ENCODE data around the gene ARHGAP22.

The ARHGAP22 gene

DNA sequence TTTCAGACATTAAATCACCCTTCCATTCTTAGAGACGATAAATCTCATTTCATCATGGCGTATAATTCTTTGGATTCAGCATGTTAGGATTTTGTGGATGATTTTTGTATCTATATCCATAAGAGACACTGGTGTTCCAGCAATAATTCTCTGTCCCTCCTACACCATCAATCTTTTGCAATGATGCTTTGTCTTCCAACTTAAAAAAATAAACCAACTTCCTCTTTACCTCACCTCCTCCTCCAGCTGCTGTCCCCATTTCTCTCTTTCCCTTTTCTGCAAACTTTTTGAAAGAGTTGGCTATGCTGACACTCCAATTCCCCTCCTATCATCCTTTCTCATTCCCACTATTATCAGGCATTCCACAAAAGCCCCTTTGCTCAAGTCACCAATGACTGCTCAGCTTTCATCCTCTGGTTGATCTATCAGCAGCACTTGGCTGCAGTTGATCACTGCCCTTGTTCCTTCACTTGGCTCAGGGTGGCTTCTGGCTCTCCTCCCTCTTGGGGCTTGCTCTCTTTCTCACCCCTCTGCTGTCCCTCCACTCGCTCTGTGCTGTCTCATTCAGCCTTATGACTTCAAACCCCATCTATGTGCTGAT is 130.0 kb downstream of the ARHGAP22 start:
- no peak for DNase-seq

DNA sequence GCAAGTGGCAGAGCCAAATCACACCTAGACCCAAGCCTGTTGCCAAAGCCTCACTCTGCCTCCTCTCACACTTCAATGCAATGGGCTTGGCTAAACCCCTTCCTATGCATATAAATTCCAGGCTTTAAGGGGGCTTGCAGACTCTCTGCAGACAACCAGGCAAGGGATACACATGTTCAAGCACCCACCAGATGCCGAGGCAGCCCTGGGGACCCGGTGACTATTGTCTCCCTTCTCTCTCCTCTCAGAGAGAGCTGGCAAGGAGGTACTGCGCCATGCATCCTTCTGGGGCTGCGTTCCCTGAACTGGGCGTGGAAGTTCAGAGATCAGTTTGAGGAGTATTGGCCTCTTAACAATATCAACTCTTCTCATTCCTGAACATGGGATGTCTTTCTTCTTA is 131.2 kb downstream of the ARHGAP22 start:
- no peak for DNase-seq

DNA sequence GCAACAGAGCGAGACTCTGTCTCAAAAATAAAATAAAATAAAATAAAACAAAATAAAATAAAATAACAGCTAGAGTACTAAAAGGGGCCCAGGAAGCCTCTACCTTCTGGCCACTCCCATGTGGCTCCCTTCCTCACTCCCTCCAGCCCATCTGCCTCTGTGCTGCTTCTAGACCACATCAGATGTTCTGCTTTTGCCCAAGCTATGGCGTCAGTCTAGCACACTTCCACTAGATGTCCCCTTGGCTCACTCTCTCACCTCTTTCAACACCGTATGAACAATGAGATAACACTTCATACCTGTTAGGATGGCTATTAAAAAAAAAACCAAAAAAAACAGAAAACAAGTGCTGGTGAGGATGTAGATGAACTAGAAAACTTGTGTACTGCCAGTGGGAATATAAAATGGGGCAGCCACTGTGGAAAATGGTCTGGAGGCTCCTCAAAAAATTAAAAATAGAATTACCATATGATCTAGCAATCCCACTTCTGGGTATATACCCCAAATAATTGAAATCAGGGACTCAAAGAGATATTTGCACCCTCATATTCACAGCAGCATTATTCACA is 132.3 kb downstream of the ARHGAP22 start:
- DNase-seq: no peak

DNA sequence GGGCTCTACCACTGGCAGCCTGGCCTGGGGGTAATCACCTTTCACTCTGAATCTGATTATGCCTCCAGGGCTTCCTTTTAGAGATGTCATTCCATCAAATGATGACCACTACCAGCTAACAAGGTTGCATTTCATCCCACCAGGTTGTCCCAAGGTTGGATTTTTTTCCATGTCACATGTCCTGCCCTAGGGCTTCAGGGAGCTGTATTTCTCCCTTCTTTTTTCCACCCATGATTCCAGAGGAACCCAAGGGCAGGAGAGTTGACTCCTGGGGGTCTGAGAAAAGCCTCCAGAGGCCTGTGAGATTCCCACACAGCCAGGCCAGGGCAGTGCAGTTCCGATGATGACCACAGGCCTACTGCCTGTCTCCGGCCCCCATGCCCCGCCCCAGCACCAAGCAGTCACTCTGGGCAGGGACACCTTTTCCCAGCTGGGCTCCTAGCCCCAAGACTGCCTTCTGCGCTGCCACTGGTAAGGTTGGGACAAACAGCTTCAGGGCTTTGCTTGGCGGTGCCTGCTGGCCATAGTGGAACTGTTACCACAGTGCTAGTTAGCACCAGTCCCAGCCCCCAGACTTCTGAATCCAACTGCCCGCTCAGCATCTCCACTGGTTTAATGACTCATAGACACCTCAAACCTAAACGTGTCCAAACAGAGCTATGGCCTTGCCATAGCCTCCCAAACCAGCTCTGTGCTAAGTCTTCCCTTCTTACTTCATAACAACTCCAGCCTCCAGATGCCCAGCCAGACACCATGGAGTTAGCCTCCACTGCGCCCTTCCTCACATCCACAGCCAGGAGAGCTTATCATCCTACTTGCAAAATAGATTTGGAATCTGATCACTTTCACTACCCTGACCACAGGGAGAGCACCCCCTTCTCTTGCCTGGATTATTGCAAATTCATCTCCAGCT is 133.7 kb downstream of the ARHGAP22 start:
- no peak for DNase-seq

DNA sequence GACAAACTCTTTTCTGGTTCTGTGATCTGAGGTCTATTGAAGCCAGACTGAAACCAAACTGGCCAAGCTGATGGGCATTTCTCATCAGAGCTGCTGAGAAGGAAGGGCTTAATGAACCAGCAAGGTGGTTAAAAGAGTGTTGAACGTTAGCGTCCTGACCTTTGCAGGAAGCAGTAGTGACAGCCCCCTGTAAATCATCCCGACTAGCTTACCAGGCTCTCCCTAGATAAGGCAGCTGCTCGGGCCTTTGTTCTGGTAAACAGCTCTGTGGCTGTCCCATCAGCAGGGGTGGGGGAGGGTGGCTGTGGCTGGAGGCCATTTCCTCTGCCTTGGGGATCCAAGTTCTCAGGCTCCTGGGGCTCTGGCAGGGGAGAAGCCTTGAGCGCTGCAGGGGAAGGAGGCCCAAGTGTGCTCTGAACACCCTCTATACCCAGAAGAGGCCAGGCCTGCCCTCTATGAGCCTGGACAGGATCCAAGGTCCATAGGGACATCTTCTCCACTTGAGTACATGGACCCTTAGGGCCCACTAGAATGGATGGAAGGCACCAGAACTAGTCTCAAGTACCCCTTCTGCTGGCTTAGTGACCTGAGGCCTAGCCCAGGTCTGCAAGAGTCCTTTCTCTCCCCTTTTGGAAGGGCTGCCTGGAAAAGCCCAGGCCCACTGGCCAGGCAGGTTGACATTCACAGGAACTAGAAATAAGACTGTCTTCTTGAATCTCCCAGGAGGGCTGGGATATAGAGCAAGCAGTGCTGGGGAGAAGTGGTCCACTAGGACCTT is 134.6 kb downstream of the ARHGAP22 start:
- no peak for DNase-seq

DNA sequence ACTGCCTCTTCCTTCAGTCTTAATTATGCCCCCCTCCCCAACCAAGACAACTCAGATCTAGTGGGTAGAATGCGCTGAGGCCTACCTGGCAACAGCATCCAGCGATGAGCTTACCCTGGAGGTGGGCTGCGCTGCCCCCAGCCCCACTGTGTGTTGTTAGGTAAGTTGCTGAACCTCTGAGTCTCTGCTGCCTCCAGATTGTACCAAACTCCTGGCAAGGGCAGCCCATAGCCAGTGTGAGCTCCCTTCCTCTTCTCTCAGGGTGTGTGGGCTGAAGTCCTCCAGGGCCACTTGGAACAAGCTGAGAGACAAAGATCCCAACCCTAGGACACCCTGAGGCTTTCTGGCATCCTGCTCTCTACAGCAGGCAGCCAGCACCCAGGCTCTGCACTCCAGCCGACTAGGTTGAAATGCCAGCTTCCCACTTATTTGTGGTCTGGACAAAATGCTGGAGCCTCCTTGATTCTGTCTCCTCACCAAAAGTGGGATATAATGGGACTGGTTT is 135.3 kb downstream of the ARHGAP22 start:
- DNase-seq: no peak

DNA sequence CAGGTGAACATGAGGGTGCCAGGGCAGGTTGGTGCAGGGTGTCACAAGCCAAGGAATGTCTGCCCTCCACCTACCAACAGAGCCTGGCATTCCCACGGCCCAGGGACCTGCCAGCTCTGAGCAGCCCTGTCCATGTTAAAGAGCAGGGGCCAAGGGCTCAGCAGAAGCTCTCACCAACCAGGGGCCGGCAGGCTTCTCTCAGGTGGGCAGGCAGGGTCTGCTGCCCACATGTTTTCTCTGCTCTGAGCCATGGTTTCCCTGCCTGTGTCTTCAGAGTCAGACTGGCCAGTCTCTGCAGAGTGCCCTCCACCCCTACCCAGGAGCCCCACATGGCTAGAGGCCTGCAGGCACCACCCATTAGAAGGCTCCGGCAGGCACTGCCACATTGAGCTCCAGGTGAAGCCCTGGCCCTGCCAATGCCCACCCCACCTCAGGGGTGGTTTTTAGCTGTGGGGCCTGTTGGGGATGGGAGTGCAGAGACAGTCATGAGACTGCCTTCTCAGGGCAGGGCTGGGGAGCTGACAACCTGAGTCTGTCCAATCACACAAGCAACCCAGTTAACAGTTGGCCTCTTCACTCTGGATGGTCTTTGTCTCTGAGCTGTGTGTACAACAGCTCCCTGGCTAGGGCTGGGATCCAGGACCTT is 135.9 kb downstream of the ARHGAP22 start:
- no peak for DNase-seq

DNA sequence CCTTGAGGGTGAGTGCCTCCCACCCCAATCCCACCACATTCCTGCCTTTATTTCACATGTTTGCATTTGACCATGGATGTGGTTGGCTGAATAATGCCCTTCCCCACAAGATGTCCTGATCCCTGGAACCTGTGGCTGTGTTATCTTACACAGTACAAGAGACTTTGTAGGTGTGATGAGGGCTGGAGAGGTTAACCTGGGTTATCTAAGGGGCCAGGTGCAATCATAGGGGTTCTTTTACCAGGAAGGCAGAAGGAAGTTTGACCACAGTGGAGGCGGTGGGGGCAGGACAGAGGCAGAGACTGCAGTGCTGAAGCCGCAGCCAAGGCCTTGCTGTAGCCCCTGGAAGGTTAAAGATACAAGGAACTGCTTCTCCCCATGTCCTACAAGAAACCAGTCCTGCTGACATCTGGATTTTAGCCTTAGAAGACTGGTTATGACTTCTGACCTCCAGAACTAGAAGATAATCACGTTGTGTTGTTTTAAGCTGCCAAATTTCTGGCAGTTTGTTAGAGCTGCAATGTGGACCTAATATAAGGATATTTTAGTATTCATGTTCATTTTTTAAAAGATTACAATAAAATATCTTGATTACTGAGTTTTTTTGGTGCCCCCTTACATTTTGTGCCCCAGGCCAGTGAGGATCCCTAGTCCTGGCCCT is 136.6 kb downstream of the ARHGAP22 start:
- no peak for DNase-seq

DNA sequence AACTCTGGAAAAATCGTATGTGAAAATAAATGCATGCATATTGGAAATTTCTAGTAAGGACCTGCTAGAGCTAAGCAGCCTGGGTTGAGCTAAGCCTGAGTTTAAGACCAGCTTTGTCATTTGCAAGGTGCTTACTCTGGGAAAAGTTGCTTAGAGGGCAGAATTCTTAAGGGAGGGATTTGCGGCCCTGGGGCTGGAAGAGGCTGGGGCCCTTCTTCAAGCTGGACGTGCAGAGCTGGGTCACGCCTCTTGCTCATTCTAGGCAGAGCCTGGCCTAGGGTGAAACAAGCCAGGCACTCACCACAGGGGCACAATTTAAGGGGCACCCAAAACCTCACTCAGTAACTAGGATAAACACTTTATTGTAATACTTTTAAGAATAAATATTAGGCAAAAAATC is 137.2 kb downstream of the ARHGAP22 start:
- no peak for DNase-seq

DNA sequence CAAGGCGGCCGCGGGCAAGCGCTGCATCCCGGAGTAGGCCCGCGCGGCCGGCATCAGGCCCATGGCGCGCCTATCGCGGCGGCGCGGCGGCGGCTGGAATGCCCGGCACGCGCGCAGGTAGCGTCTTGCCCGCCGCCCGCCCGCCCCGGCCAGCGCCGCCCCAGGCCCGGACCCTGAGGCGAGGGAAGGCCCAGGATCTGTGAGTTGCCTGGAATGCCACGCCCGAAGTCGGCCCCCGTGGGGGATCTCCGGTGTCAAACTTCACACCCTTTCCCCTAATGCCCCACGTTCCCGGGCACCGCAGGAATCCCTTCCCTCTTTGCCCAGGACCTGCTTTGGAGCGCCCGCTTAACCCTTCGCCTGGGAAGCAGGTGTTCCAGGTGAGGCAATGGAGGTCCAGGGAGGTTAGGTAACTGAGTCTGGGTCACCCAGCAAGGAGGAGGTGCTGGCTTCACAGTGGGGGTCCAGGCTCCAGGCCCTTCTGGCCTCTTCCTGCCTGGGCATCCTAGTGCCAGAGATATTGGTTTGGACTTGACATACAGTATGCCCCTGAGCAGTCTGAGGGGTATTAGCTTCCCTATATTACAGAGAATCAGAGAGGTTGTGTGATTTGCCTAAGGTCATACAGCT is 138.1 kb downstream of the ARHGAP22 start:
- no peak for DNase-seq

DNA sequence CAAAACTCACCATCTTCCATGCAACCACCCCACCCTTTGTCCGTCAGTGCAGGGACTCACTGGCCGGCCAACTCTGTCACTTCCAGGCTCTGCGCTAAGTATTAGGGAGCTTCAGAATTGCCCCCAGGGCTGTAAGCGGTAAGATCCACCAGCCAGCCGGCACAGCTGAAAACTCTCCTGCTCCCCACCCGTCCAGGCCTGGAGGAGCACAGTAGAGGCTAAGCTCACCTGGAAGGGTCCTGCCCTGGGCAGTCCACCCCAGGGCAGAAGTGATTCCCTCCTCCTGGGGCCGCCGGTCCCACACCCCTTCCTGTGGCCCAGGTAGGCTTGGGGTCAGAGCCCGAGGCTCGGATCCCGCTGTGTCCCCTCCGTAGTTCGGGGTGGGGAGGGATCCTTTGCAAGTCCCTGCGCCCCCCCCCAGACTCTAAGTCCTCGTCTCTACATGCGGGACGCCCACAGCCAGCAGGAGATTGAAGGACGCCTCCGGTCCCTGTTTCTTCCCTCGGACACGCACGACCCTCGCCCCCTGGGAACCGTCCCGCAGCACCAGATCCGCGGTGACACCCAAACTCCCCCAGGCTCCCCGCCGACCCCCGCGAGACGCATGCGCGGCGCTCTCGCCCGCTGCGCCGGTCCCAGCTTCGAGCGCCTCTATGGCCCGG is 138.9 kb downstream of the ARHGAP22 start:
- DNase-seq: no peak

DNA sequence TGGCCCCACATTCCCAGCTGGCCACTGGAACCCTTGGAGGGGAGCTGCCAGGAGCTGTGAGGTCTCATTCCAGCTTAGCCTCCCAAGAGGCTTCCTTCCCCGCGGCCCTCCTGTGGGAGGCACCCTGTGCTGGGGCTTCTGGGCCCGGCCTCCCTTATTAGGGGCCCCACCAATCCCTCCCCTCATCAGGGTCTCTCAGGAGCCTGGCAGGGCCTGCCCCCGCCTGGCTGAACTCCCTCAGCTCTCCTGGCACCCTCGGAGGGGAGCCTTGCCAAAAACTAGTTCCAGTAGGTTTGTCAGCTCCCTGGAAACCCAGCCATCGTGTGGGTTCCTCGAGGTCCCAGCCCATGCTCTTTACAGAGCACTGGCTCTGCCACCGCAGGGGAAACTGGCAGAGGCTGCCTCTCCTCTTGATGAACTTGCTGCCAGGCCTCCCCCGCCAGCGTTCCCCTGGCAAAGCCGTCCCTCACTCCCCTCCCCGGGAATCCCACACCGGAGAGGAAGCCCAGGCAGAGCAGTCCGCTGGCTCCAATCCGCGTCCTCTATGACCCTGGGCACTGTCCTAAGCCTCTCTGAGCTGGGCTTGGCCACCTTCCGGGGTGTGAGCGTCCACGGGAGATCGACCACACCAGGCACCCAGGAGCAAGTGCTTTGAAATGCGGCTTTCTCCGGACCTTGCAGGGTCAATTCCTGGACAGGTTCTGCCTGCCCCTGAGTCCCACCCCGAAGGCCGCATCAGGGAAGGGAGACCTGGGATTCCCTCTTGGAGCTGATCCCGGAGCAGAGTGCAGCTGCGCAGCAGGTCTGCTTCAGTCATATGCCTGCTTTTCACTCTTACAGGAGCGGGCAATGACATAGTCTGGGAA is 139.8 kb downstream of the ARHGAP22 start:
- no peak for DNase-seq

DNA sequence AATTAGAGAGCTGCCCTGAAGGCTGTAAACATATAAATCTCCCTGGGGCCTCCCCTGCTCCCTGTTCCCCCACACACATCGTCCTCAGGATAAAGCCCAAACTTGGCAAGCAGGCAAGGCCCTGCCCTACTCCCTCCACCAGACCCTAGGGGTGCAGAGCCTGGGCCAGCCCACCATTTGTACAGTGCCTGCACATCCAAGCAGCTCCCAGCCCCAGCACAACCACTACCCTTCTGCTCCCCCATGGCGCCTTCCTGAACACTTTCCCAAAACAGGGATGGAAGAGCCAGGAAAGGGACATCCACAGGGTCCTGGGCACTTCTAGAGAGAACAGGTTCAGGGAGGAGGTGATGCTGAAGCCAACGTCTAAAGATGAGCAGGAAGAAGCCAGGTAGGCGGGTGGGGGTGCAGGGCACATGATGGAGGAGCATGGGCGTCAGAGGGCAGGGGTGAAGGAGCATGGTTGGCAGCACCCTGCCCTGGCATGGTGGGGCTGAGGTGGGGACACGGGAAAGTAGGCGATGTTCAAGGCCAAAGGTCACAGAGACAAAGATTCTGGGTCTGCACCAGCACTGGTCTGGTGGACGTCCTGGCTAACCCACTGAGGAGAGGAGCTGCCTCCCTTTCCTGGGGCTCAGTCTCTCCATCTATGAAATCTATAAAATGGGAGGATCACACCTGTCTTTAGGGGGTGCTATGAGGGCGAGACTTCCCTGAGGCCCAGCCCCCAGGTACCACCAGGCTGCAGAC is 140.6 kb downstream of the ARHGAP22 start:
- no peak for DNase-seq

DNA sequence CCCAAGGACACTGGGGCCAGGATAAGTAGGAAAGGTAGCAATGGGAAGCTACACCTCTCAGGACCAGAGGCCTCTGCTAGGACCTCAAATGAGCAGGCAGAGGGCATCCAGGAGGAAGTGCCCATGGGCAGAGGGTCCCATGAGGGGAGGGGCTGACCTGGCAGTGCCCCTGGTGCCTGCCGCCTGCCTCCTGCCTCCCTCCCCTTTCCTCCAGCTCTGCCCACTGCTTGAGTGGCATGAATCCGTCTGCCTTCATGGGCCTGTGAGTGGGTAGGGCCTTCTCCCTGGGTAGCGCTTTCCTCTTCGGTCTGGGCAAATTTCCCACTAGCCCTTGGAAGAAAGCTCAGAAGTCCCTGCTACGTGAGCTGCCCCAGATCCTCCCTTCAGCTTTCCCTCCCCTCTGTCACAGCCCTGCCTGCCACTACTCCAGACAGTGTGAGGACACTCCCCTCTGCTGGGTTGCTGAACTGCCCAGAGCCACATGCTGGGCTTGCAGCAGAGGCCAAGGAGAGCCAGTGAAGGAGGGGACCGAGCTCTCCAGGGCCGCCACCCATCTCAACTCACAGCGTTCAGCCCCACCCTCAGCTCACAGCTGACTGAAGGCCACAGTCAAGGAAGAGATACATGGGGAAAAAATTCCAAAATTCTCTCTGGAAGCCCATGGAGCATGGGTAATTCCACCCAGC is 141.4 kb downstream of the ARHGAP22 start:
- DNase-seq: no peak

DNA sequence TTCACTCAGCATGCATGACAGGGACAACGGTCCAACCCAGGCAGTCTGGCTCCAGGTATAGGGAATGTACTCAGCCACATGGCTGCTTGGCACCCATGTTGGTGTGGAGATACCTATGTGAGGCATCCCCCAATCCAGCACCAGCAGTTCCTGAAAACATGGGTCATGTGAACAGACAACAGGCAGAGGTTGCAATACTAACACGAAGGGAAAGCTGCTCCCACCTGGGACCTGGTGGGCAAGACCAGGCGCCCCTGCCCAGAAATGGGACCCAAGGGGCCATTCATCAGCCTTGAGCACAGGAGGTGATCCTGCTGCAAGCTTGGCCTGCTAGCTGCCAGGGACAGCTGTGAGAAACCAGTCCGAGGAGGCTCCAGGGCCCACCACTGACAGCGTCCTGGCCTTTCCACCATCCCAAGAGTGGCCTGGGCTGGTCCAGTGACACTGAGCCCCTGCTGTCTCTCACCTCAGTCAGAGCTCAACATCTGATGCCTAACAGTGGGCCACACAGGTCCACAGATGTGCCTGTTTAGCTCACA is 142.3 kb downstream of the ARHGAP22 start:
- no peak for DNase-seq

DNA sequence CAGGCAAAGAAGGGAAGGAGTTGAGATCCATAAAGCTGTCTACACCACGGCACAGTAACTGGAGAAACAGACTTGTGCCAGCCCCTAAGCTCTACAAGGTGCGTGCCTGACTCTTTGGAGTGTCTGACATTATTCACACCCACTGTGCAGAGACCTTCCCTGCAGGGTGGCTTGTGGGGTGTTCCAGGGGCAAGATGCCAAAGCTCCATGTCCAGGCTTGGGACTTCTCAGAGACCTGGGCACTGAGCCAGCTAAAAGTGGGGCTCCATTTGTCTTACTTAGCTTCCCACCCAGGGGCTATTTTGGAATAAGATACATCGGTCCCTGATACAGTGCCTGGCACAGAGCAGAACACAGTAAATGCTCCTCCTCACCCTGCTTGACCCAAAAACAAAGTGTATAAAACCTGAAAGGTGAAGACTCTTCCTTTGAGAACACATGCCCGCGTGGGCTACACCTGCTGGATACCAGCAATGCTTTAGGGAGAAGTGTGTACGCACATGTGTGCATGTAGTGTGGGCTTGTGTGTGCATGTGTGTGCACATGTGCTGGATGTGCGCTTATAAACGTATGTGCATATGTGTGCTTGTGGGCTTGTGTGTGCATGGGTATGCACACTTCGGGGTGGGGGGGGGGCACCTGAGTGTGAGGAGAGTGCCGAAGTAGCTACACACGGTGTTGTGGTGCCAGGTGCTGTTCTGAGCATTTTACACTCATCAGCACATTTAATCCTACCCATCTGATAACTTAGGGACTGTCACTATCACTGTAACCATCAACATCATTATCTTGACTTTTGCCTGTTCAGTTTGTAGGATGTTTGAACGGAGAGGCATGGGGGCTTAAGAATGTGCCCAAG is 143.0 kb downstream of the ARHGAP22 start:
- DNase-seq: no peak

DNA sequence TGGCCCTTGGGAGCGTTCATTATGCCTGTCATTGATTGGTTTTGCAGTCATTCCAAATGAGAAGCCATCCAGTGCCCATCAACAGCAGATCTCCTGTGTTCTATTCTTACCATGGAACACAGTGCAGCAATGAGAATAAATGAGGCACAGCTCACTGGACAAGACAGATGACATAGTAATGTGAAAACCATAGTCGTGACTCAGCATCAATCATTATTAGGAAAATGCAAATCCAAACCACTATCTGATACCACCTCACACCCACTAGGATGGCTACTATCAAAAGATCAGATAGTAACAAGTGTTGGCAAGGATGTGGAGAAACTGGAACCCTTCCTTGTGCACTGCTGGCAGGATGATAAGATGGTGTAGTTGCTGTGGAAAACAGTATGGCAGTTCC is 144.7 kb downstream of the ARHGAP22 start:
- DNase-seq: no peak
